ENCODE data around the gene ATP6V1C2.

The ATP6V1C2 gene

GRCh38 chr2:10783421-10783820 lies 62.0 kb downstream of the ATP6V1C2 start:
- H3K9me2 ChIP-seq (replicated peaks; ENCODE audit: control insufficient read depth, low read length) = no peaks in the 10 kb centered on the region
- H3K4me1 ChIP-seq (ENCODE audit: control insufficient read depth, low read length) = no peaks in the 10 kb centered on the region
- no peak overlapping the region for H3K27ac ChIP-seq (ENCODE audit: low read depth, low read length)
- H3K9me3 ChIP-seq (ENCODE audit: control insufficient read depth, insufficient read depth, low read length) = no peaks in the 10 kb centered on the region
- no peak overlapping the region for H3K4me2 ChIP-seq (ENCODE audit: low read length)
- H3K36me3 ChIP-seq (ENCODE audit: control insufficient read depth, low read length) = peaks cover 78% of the 10 kb centered on the region
- H3K79me2 ChIP-seq (ENCODE audit: control insufficient read depth, low read length) = peaks cover 4% of the 10 kb centered on the region; the same call in 1 of the 2 replicates
- H4K20me1 ChIP-seq (ENCODE audit: control insufficient read depth, insufficient read depth, low read depth, low read length) = peaks cover 12% of the 10 kb centered on the region; the same call in 1 of the 2 replicates
- H3K4me3 ChIP-seq (ENCODE audit: low read length) = no peak overlapping the region
- H3F3A ChIP-seq (ENCODE audit: control insufficient read depth, insufficient read depth) = no peaks in the 10 kb centered on the region; the same call in 1 of the 2 replicates
- no peak for TF ChIP-seq CTCF (IDR thresholded peaks at IDR 0.05; ENCODE audit: low read depth, low read length, poor library complexity, severe bottlenecking)
- no peak for TF ChIP-seq EZH2phosphoT487 (IDR thresholded peaks at IDR 0.05; ENCODE audit: borderline replicate concordance, low read length)
- no peaks in the 10 kb centered on the region for H3K27me3 ChIP-seq (ENCODE audit: control insufficient read depth, low read length)

GRCh38 chr2:10784719-10785118 lies 63.3 kb downstream of the ATP6V1C2 start:
- TF ChIP-seq EZH2phosphoT487 (IDR thresholded peaks at IDR 0.05; ENCODE audit: borderline replicate concordance, low read length) (no peak), CTCF (IDR thresholded peaks at IDR 0.05; ENCODE audit: low read depth, low read length, poor library complexity, severe bottlenecking) (no peak)
- Histone ChIP-seq H3K4me1 (ENCODE audit: control insufficient read depth, low read length) (no peaks in the 10 kb centered on the region), H3K9me2 (replicated peaks; ENCODE audit: control insufficient read depth, low read length) (no peaks in the 10 kb centered on the region), H3K4me3 (ENCODE audit: low read length) (no peak overlapping the region), H3K27ac (ENCODE audit: low read depth, low read length) (no peak overlapping the region), H3K4me2 (ENCODE audit: low read length) (no peak overlapping the region), H3K36me3 (ENCODE audit: control insufficient read depth, low read length) (peaks cover 91% of the 10 kb centered on the region), H3F3A (ENCODE audit: control insufficient read depth, insufficient read depth) (peaks cover 5% of the 10 kb centered on the region), H3K9me3 (ENCODE audit: control insufficient read depth, insufficient read depth, low read length) (no peaks in the 10 kb centered on the region), H3K27me3 (ENCODE audit: control insufficient read depth, low read length) (no peaks in the 10 kb centered on the region), H3K79me2 (ENCODE audit: control insufficient read depth, low read length) (peaks cover 4% of the 10 kb centered on the region; the same call in 1 of the 2 replicates), H4K20me1 (ENCODE audit: control insufficient read depth, insufficient read depth, low read depth, low read length) (peaks cover 12% of the 10 kb centered on the region; the same call in 1 of the 2 replicates)

DNA sequence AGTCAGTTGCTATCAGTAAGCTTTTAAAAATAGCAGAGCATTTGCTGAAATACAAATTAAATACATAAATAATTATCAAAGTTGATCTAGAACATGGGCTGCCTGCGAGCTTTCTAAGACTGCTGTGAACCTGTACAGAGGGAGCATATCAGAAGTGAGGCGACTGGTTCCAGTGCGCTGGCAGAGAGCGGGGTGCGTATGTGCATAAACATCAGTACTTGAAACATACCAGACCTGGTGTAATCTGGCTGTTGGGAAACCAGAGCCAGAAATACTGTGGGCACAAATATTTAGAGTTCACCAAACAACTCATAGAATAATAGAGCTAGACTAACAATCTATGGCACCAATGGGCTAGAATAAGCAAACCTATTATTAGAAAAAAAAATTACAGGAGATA lies 63.8 kb downstream of the ATP6V1C2 start:
- H3K27ac ChIP-seq (ENCODE audit: low read depth, low read length) = no peak overlapping the region
- TF ChIP-seq EZH2phosphoT487 (IDR thresholded peaks at IDR 0.05; ENCODE audit: borderline replicate concordance, low read length) (no peak), CTCF (IDR thresholded peaks at IDR 0.05; ENCODE audit: low read depth, low read length, poor library complexity, severe bottlenecking) (no peak)
- H3K9me2 ChIP-seq (replicated peaks; ENCODE audit: control insufficient read depth, low read length) = no peaks in the 10 kb centered on the region
- no peak overlapping the region for H3K4me2 ChIP-seq (ENCODE audit: low read length)
- no peaks in the 10 kb centered on the region for H3K9me3 ChIP-seq (ENCODE audit: control insufficient read depth, insufficient read depth, low read length)
- H3K79me2 ChIP-seq (ENCODE audit: control insufficient read depth, low read length) = peaks cover 4% of the 10 kb centered on the region; the same call in 1 of the 2 replicates
- no peaks in the 10 kb centered on the region for H3K4me1 ChIP-seq (ENCODE audit: control insufficient read depth, low read length)
- no peaks in the 10 kb centered on the region for H3K27me3 ChIP-seq (ENCODE audit: control insufficient read depth, low read length)
- peaks cover 5% of the 10 kb centered on the region for H3F3A ChIP-seq (ENCODE audit: control insufficient read depth, insufficient read depth)
- H3K4me3 ChIP-seq (ENCODE audit: low read length) = no peak overlapping the region
- H3K36me3 ChIP-seq (ENCODE audit: control insufficient read depth, low read length) = peaks cover 93% of the 10 kb centered on the region
- peaks cover 12% of the 10 kb centered on the region; the same call in 1 of the 2 replicates for H4K20me1 ChIP-seq (ENCODE audit: control insufficient read depth, insufficient read depth, low read depth, low read length)

All from DOHH2 (cell line).